ENCODE results near the gene DPEP1.

The DPEP1 gene

DNA sequence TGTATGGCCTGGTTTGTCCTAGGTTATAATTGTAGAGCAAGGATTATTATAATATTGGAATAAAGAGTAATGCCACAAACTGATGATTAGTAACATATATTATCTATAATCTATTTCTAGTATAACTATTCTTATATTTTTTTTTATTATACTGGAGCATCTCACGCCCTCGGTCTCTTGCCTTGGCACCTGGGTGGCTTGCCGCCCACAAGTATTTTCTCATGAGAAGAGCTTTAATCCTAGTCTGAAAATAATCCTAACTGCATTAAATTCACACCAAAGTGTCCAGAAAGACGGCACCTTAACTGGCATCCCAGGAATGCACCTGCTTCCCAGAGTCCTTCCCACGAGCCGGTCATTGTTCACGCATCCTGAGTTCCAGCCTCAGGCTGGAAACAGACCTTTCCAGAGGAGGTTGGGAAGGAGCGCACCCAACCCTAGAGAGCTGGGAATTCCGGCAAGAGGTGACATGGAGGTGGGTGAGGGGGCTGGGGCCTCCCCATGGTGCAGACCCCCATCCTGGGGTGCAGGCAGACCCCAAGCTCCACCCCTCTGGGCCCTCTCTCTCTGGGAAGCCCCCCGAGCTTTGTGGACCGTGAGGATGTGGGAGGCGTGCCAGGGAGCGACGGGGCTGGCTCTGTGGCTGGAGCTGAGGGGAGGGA lies 28.1 kb downstream of the DPEP1 start:
- no peak for TF ChIP-seq CTCF (conservative IDR thresholded peaks at IDR 0.05; ENCODE audit: low read depth, low read length)
- no peak for DNase-seq (ENCODE audit: low read depth)
- no peak overlapping the region for H3K4me3 ChIP-seq (ENCODE audit: low read length)

DNA sequence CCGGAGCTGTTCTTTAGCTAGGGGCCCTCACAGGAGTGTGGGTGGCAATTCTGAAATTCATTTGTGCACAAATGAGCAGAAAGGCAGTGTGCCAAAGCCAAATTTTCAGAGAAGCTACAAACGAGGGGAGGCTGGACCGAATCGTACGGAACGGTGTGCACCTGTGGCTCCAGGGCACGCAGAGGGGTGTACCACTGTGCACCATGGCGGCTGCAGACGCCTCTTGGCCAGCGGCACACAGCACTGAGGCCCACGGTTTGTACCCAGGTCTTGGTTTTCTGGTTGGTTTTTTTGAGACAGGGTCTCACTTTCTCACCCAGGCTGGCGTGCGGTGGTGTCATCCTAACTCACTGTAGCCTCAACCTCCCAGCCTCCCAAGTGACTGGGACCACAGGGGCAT lies 29.1 kb downstream of the DPEP1 start:
- H3K4me3 ChIP-seq (ENCODE audit: low read length), result no peak overlapping the region
- no peak for TF ChIP-seq CTCF (conservative IDR thresholded peaks at IDR 0.05; ENCODE audit: low read depth, low read length)
- DNase-seq (ENCODE audit: low read depth), result no peak

GRCh38 chr16:89643769-89644300 lies 30.4 kb downstream of the DPEP1 start:
- TF ChIP-seq CTCF (conservative IDR thresholded peaks at IDR 0.05; ENCODE audit: low read depth, low read length), result no peak
- DNase-seq (ENCODE audit: low read depth), result no peak
- no peak overlapping the region for H3K4me3 ChIP-seq (ENCODE audit: low read length)

DNA sequence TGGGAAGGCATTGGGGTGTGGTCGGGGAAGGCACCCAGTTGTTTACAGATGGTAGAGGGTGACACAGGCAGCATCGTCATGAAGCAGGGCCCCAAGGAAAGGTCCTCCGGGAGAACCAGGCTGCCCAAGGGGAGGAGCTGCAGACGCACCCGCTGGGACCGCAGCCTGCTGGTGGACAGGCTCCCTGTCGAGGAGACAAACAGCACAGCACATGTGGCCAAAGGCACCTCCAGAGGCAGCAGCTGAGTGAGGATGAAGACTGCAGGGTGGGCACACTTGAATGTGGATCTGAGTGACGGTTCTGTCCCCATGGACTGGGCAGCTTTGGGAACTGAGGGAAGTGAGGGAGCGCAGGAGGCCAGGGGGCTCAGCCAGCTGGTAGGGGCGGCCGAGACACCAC lies 31.7 kb downstream of the DPEP1 start:
- TF ChIP-seq CTCF (conservative IDR thresholded peaks at IDR 0.05; ENCODE audit: low read depth, low read length), result no peak
- DNase-seq (ENCODE audit: low read depth), result no peak
- H3K4me3 ChIP-seq (ENCODE audit: low read length), result no peak overlapping the region

GRCh38 chr16:89646270-89646669 lies 32.8 kb downstream of the DPEP1 start:
- no peak for DNase-seq (ENCODE audit: low read depth)
- TF ChIP-seq CTCF (conservative IDR thresholded peaks at IDR 0.05; ENCODE audit: low read depth, low read length), result no peak
- H3K4me3 ChIP-seq (ENCODE audit: low read length), result no peak overlapping the region

GRCh38 chr16:89646906-89647305 lies 33.5 kb downstream of the DPEP1 start:
- no peak for DNase-seq (ENCODE audit: low read depth)
- TF ChIP-seq CTCF (conservative IDR thresholded peaks at IDR 0.05; ENCODE audit: low read depth, low read length), result no peak
- no peak overlapping the region for H3K4me3 ChIP-seq (ENCODE audit: low read length)

- no peak overlapping the region for H3K4me3 ChIP-seq (ENCODE audit: low read length)
- no peak for DNase-seq (ENCODE audit: low read depth)
- TF ChIP-seq CTCF (conservative IDR thresholded peaks at IDR 0.05; ENCODE audit: low read depth, low read length), result no peak
These were observed 38.1 kb downstream of the DPEP1 start for GRCh38 chr16:89651584-89651983.

All from retinal pigment epithelial cell (primary cell).